Measurements from ENCODE around the gene KMT2C.
"Not testable (repeated sequence)": the region's sequence is repeated elsewhere in the genome, so short reads cannot be mapped to it uniquely, and the experiment has no call there.

The KMT2C gene

DNA sequence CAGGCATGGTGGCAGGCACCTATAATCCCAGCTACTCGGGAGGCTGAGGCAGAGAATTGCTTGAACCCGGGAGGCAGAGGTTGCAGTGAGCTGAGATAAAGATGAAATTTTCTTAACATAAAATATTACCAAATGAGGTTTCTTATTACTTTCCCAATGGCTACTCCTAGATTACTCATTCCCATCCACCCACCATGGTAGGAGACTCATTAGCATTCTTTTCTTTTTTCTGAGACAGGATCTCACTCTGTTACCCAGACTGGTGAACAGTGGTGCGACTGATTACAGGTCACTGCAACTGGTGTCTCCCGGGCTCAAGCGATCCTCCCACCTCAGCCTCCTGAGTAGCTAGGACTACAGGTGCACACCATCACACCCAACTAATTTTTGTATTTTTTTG lies 82.5 kb downstream of the KMT2C start:
- not testable (repeated sequence) for DNase-seq

DNA sequence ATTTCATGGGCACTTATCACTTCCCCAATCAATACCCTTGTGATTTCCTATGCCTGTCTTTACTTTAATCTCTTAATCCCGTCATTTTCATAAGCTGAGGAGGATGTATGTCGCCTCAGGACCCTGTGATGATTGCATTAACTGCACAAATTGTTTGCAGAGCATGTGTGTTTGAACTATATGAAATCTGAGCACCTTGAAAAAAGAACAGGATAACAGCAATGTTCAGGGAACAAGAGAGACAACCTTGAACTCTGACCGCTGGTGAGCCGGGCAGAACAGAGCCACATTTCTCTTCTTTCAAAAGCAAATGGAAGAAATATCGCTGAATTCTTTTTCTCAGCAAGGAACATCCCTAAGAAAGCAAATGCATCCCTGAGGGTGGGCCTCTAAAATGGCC lies 84.1 kb downstream of the KMT2C start:
- not testable (repeated sequence) for DNase-seq

DNA sequence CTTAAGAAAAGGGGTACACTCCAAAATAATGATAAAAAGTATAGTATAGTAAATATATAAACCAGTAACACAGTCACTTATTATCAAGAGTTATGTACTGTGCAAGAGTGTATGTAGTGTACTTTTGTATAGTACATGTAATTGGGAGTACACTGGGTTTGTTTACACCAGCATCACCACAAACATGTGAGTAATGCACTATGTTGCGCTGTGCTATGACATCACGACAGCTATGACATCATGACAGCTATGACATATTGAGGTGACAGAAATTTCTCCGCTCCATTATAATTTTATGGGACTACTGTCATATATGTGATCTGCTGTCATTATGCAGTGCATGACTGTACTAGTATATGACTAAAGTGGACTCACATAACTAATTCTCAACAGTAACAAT lies 84.6 kb downstream of the KMT2C start:
- DNase-seq = no peak

DNA sequence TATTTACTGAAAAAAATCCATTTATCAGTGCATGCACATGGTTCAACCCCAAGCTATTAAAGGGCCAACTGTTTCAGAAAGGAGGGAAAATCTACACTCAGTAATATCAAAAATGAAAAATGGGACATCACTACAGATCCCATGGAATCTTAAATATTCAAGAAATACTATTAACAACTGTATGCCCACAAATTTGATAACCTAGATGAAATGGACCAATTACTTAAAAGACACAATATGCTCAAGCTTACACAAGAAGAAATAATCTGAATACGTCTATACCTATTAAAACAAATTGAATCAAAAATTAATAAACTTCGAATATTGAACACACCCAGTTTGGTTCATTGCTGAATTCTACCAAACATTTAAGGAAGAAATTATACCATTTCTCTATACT lies 87.9 kb downstream of the KMT2C start:
- no peak for DNase-seq

DNA sequence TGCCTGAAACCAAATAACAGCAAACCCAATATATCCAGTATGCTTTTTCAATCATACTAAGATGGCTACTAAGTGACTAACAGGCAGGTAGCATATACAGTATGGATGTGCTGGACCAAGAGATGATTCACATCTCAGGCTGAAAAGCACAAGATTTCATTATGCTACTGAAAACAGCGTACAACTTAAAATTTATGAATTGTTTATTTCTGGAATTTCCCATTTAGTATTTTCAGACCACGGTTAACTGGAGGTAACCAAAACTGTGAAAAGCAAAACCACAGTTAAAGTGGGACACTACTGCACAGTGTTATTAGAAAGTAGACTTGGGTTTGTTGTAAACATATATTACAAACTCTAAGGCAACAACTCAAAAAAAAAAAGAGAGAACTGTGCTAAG lies 91.5 kb downstream of the KMT2C start:
- no peak for DNase-seq

DNA sequence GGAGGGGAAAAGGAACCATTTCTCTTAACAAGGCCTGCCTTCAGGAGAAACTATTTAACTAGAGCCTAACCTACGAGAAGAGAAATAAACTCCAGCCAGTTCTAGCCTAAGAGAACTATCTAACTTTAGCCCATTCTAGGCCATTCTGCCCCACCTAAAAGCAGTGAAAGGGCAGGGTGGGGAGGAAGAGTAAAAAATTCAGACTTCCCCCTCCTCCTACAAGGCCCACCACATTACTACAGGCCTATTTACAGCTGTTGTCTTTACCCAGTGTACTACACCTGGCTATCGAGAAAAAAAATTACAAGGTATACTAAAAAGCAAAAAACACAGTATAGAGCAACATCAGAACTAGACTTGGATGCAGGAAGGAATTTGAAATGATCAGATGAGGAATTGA lies 93.0 kb downstream of the KMT2C start:
- no peak for DNase-seq

DNA sequence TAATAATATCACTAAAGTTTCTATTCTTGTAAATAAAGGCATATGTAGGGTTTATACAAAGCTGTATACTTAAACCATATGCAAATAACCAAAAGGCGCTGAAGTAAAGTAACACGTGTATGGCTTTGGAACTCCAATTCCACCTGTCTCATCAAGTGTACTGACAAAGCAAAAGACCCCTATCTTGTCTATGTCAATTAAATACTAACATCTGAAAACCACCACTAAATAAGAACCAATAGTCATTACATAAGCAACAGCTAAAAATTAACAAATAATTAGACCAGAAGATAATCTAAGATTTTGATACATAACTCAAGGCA lies 93.9 kb downstream of the KMT2C start:
- no peak for DNase-seq

DNA sequence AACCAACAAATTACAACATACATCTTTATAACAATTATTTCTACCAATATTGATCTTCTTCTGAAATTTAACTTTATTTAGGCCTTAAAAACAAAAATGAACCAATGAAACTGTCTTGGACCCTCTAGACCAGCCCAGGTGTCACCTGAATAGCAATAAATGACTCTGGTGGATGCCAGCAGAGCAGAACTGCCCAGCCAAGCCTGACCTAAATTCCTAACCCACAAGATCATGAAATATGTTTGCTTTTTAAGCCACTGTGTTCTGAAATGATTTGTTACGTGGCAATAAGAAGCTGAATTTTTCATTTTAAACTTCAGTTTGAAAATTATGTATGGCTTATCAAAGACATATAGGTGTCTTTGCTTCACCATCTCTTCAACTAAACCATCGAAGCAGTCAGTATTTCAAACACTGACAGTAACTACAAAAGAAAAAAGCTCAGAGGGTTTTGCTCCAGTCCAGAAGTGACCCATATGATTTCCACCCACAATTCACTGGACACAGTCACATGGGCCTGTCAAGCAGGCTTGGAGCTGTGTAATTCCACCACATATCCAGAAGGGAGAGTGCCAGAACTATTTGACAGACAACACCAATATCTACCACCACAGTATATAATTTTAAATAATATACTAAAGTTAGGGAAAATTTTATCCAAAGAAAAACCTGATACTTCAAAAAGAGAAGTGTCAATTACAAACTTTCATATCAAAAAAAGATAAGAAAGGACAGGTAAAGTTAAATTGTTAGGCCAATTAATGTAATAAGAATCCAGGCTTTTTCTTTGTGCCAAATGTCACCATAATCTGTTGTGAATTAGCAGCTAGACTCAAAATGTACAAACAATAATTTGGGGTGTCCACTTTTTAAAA lies 94.5 kb downstream of the KMT2C start:
- peak; percentile 26 for DNase-seq

DNA sequence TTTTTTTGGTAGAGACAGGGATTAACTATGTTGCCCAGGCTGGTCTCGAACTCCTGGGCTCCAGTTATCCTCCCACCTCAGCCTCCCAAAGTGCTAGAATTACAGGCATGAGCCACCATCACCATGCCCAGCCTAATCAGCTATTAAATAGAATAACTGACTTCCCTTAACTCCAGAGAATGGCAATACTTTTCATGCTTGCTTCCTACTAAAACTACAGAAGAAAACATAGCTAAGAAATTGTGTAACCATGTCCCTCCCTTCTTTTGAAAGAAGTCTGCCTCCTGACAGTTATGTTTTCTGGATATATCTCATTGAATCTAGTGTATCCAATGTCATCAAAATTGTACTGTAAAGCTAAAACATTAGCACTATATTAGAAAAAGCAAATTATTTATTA lies 95.6 kb downstream of the KMT2C start:
- no peak for DNase-seq

DNA sequence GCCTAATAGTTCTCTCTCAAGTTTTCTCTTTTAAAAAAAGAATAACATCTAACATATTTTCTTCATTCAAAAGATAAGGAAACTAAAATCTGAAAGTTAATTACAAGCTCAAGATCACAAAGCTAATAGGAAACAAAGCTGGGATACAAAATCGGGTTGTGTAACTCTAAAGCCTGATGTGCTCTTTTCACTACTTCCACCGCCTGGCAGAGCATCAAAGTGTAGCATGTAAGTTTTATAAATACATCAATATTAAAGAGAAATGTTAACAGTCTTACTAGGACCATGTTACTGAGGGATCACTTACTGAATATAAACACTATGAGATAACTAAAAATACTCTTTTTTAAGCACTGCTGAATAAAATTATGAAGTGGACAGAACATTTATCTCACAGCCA lies 97.2 kb downstream of the KMT2C start:
- DNase-seq = no peak

DNA sequence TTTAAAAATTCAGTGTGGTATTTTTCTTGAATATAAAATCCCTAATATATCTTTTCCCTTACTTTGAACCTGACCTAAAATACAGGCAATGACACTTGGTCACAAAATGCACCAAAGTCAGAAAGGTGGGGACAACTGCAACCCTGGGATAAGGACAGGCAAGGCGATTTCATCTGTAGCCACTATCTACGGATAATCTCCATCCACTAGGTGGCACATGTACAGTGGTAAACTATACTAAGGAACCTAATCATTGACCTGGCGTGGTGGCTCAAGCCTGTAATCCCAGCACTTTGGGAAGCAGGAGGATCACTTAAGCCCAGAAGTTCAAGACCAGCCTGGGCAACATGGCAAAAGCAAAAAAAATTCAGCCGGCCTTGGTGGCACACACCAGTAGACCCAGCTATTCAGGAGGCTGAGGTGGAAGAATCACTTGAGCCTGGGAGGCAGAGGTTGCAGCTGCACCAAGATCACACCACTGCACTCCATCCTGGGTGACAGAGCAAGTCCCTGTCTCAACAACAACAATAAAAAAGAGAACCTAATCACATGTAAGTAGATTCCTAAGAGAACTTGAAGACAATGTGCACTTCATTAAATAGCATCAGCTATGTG lies 98.9 kb downstream of the KMT2C start:
- peak; percentile 12 for DNase-seq

DNA sequence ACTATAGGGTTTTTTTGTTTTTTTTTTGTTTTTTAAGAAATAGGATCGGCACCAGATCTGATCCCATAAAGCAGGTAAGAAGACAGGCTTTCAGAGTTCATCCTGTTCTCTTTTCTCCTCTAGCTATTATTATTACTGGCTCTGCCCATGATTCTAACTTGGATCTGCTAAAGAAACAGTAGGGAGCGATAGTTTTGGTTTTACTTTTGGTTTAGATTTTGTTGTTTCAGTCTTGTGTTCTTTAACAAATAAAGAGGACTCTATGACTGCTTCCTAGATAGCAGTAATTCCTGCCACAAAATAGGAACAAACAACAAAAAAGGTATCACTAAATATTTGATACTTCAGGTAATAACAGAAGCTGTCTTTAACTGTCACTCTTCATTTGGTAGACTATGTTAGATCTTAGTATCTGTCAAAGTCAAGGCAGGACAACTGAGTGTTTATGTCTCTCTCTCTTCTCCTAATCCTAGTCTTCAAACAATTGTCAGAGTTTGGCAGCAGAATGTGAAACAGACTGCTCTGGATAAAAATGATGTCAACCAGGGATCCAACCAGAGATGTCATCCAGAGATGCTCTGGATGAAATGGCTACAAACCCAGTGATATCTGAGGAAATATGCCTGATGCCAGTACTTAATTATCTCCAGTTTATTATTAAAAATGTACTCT lies 99.8 kb downstream of the KMT2C start:
- no peak for DNase-seq

DNA sequence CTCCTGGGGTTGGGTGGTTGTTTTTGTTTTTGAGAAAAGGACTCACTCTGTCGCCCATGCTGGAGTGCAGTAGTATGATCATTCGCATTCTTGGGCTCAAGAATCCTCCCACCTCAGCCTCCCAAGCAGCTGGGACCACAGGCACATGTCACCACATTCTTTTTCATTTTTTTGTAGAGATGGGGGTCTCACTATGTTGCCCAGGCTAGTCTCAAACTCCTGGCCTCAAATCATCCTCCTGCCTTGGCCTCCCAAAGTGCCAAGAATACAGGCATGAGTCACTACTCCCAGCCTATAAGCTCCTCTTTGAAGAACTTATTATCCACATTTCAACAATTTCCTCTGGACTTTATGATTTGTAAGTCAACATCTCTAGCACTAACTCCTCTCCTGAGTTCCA lies 102.7 kb downstream of the KMT2C start:
- DNase-seq = no peak

DNA sequence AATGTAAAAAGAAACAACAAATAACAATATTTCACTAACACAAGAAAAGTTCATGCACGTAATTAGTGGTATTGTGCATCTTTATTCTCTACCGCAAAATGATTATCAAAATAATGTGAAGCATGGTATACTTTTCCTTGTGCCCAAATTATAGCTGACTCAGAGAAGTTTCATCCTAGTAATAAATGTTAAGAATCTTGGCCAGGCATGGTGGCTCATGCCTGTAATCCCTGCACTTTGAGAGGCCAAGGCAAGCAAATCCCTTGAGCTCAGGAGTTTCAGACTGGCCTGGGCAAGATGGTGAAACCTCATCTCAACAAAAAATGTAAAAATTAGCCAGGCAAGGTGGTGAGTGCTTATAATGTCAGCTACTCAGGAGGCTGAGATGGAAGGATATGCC lies 105.0 kb downstream of the KMT2C start:
- DNase-seq = no peak

DNA sequence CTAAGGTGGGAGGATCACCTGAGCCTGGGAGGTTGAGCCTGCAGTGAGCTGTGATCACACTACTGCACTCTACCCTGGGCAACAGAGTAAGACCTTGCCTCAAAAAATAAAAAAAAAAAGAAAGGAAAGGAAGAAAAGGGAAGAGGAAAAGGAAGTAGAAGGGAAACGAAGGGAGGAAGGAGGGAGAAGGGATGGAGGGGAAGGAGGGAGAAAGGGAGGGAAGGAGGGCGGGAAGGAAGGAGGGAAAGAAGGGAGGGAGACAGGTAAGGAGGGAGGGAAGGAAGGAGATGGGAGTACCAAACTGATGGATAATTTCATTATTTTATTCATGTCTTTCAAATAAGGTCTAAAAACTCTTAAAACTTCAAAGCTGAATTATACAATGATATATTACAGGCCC lies 106.3 kb downstream of the KMT2C start:
- DNase-seq = no peak

DNA sequence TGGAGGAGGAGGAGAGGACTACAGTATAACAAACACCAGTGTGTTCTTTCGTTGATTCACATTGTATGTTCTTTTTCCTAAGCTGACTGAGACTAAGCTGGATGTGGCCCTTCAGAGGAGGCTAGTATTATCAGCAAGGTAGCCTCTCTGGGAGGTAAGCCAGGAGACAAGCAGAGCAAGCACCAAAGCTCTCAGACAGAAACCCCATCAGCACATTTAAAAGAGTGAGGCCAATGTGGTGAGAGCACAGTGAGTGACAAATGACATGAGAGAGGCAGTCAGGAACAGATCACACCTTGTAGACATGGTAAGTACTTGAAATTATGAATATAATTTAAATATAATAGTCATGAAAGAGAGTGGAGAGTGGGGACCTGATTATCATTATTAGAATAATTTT lies 107.6 kb downstream of the KMT2C start:
- no peak for DNase-seq

DNA sequence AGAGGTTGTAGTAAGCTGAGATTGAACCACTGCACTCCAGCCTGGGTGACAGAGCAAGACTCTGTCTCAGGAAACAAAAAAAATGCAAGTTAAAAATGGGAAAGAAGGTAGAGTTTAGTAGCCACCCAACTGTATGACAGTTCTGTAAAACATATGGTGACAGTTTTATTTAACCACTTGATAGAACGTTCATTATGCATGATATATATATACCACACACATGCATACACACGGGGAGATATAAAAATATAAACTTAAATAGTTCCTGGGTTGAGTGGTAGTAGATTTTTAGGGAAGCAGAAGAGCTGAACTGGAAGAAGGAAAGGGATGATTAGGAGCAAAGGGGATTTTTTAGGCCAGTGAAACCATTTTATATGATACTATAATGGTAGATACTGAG lies 120.0 kb downstream of the KMT2C start:
- no peak for DNase-seq

DNA sequence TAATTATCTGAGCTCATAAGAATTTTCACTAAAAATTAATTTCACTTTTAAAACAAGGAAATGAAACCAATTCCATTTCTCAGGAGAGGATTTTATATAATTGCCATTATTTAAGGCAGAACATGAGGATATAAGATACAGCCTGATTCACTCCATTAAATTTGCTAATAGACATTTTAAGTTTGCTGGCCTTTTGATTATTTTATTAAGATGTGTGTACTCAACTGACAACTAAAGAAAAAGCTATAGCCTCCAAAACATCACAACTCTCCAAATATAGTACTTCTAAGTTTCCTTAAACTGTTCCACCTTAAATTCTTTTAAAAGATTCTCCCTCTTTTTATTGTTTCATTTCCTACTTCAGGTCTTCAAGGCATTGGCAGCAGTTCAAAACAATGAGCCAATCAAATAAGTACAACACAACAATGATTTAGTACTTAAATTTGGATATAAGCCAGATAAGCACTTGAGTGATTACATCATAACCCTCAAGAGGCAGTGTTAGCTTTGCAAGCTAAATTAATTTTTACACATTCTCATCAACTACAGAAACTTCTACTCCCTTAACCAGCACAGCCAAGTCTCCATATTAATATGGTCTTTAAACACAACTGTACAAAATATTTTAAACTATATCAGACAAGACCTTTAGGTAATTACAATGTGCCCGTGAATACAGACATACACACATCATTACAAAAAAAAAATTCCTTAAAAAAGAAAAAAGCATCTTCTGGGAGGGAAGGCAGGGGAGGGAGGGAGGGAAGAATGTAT lies 121.8 kb downstream of the KMT2C start:
- DNase-seq = peak; percentile 69

DNA sequence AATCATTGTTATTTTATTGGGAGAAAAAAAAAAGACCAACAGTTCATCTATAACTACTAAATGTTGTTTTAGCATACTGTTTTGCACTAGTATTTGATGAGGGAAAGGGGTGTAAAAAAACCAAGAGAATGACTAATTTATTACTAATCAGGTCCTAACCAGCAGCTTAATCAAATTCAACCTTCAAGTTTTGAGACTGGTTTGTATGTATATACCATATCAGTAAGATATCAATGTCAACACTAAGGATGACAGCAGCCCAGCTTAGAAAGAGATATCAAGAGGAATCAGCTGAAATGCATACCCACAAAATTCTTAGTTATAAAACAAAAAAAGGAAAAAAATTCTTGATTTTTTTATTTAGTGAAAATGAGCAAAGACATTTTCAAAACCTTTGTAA lies 122.6 kb downstream of the KMT2C start:
- DNase-seq = no peak

DNA sequence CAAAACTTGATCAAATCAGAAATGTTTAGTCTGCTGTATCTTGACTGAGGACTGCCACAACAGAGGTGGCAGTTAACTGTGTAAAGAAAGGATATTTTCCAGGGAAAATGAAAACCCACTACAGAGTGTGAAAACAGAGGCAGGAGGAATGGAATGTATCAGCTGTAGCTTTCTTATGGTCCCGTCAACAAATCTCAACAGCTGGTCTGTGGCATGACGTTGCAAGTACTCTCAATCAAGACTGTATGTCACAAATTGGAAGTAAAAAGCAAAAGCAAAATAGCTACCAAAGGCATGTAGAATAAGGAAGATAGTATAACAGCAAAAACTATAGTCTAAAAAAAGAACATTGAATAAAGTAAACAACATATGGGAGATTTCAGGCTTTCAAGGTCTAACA lies 123.5 kb downstream of the KMT2C start:
- DNase-seq = no peak

DNA sequence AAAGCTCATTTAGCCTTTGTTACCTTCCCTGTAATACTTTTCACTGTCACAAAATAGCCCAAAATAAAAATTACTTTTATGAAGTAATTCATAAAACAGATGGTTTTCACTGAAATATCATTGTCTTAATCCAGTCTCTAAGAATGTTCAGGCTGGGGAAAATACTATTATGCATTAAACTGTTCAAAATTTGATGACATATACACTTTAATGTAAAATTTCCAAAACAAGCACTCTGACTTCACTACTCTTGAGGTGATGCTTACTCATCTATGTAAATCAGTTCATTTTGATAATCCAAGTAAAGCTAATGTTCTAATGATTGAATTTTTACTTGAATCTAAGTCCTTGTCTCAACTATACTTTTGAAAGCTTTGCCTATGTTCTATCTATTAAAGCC lies 127.9 kb downstream of the KMT2C start:
- no peak for DNase-seq

DNA sequence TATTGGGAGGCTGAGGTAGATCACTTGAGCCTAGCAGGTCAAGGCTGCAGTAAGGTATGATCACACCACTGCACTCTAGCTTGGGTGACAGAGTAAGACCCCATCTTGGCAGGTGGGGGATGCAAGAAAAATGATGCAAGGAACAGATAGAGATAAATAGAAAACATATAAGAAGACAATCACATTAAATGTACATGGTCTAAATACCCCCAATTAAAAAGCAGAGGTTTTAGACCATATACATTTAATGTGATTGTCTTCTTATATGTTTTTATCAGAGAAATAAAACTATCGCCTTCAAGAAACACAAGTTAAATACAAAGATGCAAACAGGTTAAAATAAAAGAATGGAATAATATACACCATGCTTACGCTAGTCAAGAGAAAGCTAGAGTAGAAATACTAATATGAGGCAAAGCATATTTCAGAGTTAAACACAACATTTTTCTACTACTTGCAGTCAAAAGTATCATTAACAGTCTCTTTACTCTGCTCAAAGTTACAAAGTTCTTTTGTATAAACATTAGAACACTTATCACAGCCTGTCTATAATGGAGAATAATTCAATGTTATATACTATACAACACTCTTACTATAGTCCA lies 136.2 kb downstream of the KMT2C start:
- DNase-seq = not testable (repeated sequence)

DNA sequence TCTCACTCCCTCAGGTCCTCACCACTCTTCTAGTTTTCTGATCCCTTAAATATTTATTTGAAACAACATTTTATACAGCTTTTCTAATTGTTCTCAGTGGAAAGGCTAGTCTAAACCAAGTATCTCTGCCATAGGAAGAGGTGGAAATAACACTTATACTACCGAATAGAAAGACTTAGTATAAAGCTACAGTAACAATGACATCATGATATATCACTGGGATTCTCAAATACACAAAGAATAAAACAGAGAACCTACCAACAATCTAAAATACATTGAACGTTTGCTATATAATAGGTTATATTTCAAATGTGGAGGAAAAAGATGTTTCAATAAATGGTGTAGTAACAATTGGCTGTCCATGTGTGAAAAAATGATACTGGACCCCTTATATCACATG lies 142.9 kb downstream of the KMT2C start:
- DNase-seq = no peak

Measured in NCI-H2081 treated with DMSO at 0.1 percent for 48 hours (cell line).